ENCODE data around the gene USH1G. TPM values are rescaled to one million over a fixed set of nuclear protein-coding genes. Genes with fewer than 3 reads are reported as not detected.

The USH1G gene
- total RNA-seq, 1 donor from 2014 or later, result not detected

- DNase-seq (no peak), ATAC-seq (no peak)
- intact Hi-C loops (cut with micrococcal nuclease), result no loop called here
Observed at GRCh38 chr17:74956093-74956492, 33.0 kb upstream of the USH1G start.

DNA sequence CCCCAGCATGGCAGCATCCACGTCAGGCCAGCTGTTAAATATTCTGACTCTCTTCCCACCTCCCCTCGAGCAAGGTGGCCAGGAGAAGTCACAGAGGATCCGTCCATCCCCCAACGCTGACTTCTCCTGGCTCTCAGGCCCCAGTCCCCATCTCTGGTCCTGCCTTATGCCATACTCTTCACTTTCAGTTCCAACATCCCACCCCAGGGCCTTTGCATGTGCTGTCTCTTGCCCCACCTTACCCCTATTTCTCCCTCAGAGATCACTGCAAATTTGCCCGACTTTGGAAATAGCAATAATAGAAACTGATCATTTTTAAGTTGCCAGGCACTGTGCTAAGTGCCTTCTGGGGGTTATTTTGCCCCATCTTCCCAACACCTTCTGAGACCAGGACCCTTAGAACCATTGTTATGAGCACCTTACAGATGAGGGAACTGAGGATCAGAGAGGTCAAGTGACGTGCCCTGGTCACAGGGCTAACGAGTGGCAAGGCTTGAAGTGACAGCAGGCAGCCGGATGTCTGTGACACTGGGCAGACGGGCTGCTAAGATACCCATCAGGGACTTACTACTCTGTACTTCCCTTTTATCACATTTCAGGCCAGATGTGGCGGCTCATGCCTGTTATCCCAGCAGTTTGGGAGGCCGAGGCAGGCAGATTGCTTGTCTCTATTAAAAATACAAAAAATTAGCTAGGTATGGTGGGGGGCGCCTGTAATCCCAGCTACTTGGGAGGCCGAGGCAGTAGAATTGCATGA, 31.8 kb upstream of the USH1G start:
- intact Hi-C loops (cut with micrococcal nuclease), result no loop called here
- ATAC-seq, result no peak
- DNase-seq, result no peak

DNA sequence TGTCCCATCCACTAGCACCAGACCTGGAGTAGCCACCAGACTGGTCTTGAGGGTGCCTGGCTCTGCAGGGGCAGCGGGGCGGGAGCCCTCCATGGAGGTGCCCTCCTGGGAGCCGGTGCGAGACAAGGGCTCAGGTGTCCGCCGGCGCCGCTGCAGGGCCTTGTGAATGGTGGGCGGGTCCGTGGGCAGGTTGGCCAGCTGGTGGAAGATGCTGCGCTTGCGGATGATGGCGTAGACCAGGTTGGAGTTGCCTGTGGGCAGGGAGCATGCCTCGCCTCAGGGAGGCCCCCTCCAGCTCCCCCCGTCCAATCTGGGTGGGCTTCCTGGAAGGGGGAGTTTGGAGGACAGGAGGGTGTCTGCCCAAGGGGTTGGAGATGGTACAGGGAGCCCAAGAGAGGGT, 31.1 kb upstream of the USH1G start:
- DNase-seq (no peak), ATAC-seq (no peak)
- intact Hi-C loops (cut with micrococcal nuclease), result no loop called here

DNA sequence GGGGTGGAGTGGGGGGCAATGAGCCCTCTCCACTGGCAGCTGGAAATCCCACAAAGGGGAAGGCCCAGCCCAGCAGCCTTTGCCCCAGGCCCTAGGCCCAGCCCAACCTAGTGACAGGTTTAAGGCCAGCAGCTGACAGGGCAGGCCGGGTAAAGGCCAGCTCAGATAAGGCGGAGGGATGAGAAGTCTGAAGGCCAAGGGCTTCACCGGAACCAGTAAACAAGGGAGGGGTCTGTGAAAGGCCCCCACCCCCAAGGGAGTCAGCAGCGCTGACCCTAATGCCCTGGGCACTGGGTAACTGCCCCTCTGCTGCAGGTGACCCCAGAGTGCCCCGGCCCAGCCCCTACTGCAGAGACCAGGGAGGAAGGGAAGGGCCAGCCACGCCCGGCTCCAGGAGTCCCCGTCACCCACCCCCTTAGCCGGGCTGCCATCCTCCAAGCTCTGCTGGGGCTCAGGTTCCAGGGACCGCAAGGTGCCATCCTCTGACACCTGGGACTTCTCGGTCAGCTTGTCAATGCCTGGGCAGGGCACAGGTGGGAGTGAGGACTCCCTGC, 30.2 kb upstream of the USH1G start:
- ATAC-seq (no peak), DNase-seq (no peak)
- intact Hi-C loops (cut with micrococcal nuclease), result no loop called here

GRCh38 chr17:74952431-74953133, 29.5 kb upstream of the USH1G start:
- DNase-seq (no peak), ATAC-seq (no peak)
- intact Hi-C loops (cut with micrococcal nuclease), result no loop called here

DNA sequence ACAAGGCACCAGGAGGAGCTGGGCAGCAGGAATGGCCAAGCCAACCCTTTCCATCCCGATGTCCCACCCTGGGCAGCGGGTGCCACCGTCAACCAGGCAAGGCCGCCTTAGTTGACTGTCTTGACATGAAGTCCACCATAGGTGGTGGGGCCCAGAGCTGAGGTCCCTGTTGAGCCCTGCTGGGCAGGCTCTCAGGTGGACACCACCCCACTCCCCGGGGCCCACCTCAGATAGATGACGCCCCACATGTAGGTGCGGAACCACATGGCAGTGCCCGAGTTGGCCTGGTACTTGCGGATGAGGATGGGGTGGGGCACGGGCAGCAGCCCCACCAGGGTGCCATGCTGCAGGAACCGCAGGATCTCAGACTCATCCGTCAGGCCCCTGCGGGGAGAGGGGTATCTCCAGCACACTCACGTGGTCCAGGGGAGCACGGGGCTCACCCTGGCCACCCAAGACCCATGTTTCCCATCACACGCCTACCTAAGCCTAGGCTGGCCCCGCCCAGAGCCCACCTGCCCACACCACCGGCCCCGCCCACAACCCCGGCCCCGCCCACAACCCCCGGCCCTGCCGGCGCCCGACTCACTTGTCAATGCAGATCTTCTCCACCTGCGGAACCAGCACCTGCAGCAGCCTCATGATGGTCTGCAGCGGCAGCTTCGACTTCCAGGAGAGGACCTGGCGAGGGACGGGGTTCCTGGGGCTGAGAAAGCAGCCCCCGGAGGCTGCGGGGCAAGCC, 28.8 kb upstream of the USH1G start:
- intact Hi-C loops (cut with micrococcal nuclease), result no loop called here
- ATAC-seq, result no peak
- no peak for DNase-seq

DNA sequence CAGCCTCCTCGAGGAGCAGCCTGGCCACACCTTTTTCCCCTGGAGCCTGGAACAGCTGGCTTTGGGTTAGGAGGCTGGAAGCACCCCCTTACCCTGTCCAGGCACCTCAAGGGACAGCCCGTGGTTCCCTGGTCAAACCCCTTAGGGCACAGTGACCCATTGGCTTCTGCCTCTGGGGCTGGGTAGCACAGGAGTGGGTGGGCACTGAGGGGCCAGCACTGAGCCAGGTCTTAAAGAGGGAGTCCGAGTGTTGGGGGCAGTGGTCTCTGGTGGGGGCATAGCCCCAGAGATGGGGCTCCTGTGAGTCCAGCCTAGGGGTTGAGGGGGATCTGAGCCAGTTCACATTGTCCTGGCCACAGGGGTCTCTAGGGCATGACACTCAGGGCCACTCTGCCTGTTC, 28.0 kb upstream of the USH1G start:
- intact Hi-C loops (cut with micrococcal nuclease), result no loop called here
- ATAC-seq (no peak), DNase-seq (no peak)

GRCh38 chr17:74950207-74950606, 27.2 kb upstream of the USH1G start:
- intact Hi-C loops (cut with micrococcal nuclease), result no loop called here
- no peak for ATAC-seq

GRCh38 chr17:74949455-74950115, 26.5 kb upstream of the USH1G start:
- intact Hi-C loops (cut with micrococcal nuclease), result no loop called here
- ATAC-seq, result no peak

More at GRCh38 chr17:74950207-74950606, 27.2 kb upstream of the USH1G start:
- no peak for DNase-seq

DNA sequence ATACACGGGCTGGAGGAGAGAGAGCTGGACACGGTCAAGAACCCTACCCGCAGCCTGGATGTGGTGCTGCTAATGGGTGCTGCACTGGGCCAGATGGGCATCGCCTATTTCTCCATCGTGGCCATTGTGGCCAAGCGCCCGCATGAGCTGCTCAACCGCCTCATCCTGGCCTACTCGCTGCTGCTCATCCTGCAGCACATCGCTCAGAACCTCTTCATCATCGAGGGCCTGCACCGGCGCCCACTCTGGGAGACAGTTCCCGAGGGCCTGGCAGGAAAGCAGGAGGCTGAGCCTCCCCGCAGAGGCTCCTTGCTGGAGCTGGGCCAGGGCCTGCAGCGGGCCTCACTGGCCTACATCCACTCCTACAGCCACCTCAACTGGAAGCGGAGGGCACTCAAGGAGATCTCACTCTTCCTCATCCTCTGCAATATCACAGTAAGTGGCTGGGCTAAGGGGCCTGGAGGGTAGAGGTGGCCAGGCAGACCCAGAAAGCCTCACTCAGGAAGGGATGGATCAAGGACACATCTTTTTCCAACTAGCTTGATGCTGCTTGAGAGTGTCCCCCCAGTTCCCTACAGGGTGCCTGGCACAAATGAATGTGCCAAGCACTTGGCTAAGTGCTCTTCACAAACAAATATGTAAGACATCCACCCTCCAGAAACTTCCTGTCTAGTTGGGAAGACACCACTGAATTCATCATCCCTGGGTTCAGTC, 24.1 kb upstream of the USH1G start:
- DNase-seq, result no peak
- intact Hi-C loops (cut with micrococcal nuclease), result no loop called here
- ATAC-seq, result no peak

More at GRCh38 chr17:74949455-74950115, 26.5 kb upstream of the USH1G start:
- DNase-seq, result no peak

DNA sequence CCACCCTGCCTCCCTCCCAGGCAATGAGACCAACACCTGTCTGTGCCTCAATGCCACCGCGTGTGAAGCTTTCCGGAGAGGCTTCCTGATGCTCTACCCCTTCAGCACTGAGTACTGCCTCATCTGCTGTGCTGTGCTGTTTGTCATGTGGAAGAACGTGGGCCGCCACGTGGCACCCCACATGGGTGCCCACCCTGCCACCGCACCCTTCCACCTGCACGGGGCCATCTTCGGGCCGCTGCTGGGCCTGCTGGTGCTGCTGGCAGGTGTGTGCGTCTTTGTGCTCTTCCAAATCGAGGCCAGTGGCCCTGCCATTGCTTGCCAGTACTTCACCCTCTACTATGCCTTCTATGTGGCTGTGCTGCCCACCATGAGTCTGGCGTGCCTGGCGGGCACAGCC, 23.6 kb upstream of the USH1G start:
- intact Hi-C loops (cut with micrococcal nuclease), result no loop called here
- ATAC-seq, result no peak

GRCh38 chr17:74945543-74945942, 22.5 kb upstream of the USH1G start:
- ATAC-seq, result no peak
- intact Hi-C loops (cut with micrococcal nuclease), result no loop called here
- no peak for DNase-seq

More for the DNA sequence above, 23.6 kb upstream of the USH1G start:
- DNase-seq, result no peak

DNA sequence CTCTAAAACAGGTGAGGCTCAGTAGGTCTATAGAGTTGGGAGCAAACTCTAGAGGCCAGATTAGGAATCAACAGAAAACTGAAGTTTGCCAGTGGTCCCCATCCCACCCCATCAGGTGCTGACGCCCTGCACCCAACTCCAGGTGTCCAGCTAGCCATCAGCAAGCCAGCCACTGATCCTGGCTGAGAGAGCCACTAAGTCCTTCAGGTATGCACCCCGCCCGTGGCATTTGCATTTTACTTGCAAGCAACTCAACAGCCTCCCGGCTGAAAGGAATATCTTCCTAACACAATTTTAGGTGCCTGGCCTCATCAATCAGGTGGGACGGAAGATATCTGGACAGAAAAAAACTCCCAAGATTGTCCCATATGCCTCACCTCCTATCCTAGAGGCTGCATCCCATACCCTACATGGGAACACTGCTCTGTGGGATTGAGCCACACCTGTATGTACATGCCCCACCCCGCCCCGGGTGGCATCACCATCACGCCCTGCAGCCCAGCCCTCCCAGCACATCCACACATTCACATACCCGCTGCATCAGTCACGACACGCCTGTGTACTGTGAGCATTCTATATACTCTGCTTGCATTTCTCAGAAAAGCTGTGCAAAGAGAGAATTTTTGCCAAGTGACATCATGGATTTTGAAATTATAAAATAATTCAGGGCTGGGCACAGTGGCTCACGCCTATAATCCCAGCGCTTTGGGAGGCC, 20.9 kb upstream of the USH1G start:
- ATAC-seq (no peak), DNase-seq (no peak)
- intact Hi-C loops (cut with micrococcal nuclease), result no loop called here

- no peak for DNase-seq
Observed at GRCh38 chr17:74941128-74941725, 18.2 kb upstream of the USH1G start.

DNA sequence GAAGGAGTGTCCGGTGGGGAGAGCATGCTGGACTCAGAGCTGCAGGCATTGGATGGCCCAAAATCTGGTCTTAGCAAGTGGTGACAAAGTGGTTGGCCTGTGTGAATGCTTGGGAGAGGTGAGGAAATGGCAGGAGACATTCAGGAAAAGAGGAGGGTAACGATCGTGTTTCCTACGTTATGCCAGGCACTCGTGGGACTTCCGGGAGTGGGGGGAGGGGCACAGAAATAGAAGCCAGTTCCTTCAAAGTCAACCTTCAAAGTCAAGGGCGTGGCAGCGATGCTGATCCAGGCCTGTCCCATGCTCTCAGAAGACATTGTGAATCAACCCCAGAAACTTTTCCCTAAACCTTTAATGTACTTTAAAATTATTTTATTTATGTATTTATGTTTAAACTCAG, 16.5 kb upstream of the USH1G start:
- intact Hi-C loops (cut with micrococcal nuclease), result no loop called here
- ATAC-seq (no peak), DNase-seq (no peak)

More at GRCh38 chr17:74941128-74941725, 18.2 kb upstream of the USH1G start:
- intact Hi-C loops (cut with micrococcal nuclease), result no loop called here
- ATAC-seq, result no peak

DNA sequence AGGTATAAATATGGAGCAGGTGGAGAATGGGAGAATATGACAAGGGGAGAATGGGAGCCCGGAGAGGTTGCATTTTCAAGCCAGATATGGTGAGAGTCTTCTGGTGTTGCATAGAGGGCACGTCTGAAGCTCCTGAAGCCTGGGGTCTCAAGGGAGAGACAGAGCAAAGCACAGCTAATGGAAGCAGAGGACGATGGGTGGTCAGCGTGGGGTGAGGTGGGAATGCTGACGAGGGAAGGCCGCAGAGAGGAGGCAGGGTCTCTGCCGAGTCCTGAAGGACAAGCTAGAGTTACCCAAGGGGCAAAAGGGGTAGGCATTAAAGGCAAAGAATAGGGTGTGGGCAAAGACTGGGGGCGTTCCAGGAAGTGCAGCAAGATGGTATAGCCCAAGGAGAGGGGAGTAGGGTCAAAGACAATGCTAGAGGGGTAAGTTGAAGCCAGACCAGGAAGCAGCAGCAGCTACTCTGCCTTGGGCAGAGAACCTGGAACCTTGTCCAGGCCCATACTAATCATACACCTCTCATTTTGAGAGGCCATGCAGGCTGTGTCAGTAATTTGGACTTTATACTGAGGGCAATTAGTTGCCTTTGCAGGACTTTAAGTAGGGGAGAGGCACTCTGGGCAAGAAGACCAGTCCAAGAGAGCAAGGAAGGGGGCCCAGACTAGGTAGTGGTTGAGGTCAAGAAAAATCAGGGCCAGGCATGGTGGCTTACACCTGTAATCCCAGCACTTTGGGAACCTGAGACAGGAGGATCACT, 15.3 kb upstream of the USH1G start:
- DNase-seq (no peak), ATAC-seq (no peak)
- intact Hi-C loops (cut with micrococcal nuclease), result no loop called here
